Mucosa of descending colon (tissue), 3 donors: ENCODE results near the gene TMEM200A. TPM values are rescaled to one million over a fixed set of nuclear protein-coding genes. Genes with fewer than 3 reads are reported as not detected.

Experiments used
- ATAC-seq: fragments of 200-7000 bp; cut with Tn5 transposase; one replicate; pipeline ENCODE4 v1.9.1; 2020; ENCODE audit warnings: mild to moderate bottlenecking, moderate library complexity
- DNase-seq, 3 donors: peaks; one replicate each; pipeline ENCODE4 v3.0.0-alpha.2; 2020
- H3K36me3 ChIP-seq: fragments of 200-600 bp; one replicate; pipeline ENCODE4 v1.8.0; 2021; ENCODE audit warnings: low read depth, mild to moderate bottlenecking
- H3K4me1 ChIP-seq: fragments of 200-600 bp; one replicate; pipeline ENCODE4 v1.8.0; 2021; ENCODE audit warnings: low read depth, mild to moderate bottlenecking
- H3K4me3 ChIP-seq: fragments of 200-600 bp; one replicate; pipeline ENCODE4 v1.8.0; 2021; ENCODE audit warnings: mild to moderate bottlenecking
- H3K9me3 ChIP-seq: fragments of 200-600 bp; one replicate; pipeline ENCODE4 v1.8.0; 2021; ENCODE audit warnings: mild to moderate bottlenecking
- intact Hi-C, 2 donors: fragments of 100-400 bp; cut with DNase I in 1 of 2; cut with micrococcal nuclease in 1 of 2; formaldehyde crosslinking; loops; one replicate each; pipeline versions ENCODE4 v1.11.0 to v1.11.1; 2022; cut with DNase I, micrococcal nuclease
- total RNA-seq, 3 donors: library from RNA; stranded (reverse); fragmentation: NEBNext Ultra II Directional in 2 of 3; extraction: Animal tissue kit (Norgen Biotek cat#: 25700) in 2 of 3; gene quantifications; one replicate each; pipeline versions ENCODE4 v1.2.1 to v1.2.4, GENCODE V29; 2021 to 2023
- TF ChIP-seq, protein P1 (sequence below): fragments of 200-600 bp; IDR thresholded peaks from one replicate; pipeline ENCODE4 v1.8.0; 2022; ENCODE audit warnings: antibody characterized with exemption, mild to moderate bottlenecking
- donor health status: DM: no; HTN: no; CAD: no; lungs with moderate emphysema.
- donor health status: DM: no; HTN: no; CAD: no.
- donor health status: DM: no; HTN: yes; CAD: no.

TMEM200A gene
- total RNA-seq, 3 donors from 2014 or later = 8.1 to 60.4 (median 8.6) TPM

GRCh38 chr6:130385064-130385695 is 19.4 kb downstream of the TMEM200A start:
- peak; percentile 82 for ATAC-seq

GRCh38 chr6:130389142-130389541 is 23.3 kb downstream of the TMEM200A start:
- intact Hi-C loops = no loop called here
- H3K36me3 ChIP-seq = no peaks in the 10 kb centered on the region
- H3K4me3 ChIP-seq = no peak overlapping the region
- no peak for ATAC-seq
- no peaks in the 10 kb centered on the region for H3K9me3 ChIP-seq
- no peak for DNase-seq
- H3K4me1 ChIP-seq = no peaks in the 10 kb centered on the region
- TF ChIP-seq, protein P1, sequence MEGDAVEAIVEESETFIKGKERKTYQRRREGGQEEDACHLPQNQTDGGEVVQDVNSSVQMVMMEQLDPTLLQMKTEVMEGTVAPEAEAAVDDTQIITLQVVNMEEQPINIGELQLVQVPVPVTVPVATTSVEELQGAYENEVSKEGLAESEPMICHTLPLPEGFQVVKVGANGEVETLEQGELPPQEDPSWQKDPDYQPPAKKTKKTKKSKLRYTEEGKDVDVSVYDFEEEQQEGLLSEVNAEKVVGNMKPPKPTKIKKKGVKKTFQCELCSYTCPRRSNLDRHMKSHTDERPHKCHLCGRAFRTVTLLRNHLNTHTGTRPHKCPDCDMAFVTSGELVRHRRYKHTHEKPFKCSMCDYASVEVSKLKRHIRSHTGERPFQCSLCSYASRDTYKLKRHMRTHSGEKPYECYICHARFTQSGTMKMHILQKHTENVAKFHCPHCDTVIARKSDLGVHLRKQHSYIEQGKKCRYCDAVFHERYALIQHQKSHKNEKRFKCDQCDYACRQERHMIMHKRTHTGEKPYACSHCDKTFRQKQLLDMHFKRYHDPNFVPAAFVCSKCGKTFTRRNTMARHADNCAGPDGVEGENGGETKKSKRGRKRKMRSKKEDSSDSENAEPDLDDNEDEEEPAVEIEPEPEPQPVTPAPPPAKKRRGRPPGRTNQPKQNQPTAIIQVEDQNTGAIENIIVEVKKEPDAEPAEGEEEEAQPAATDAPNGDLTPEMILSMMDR = no peak

More at GRCh38 chr6:130385064-130385695, 19.4 kb downstream of the TMEM200A start:
- no peaks in the 10 kb centered on the region for H3K4me1 ChIP-seq
- DNase-seq = peak in 2 of 3 donors; percentile 29 to 37
- no peaks in the 10 kb centered on the region for H3K36me3 ChIP-seq
- H3K4me3 ChIP-seq = no peak overlapping the region
- intact Hi-C loops = no loop called here
- TF ChIP-seq, protein P1 = no peak
- no peaks in the 10 kb centered on the region for H3K9me3 ChIP-seq

DNA sequence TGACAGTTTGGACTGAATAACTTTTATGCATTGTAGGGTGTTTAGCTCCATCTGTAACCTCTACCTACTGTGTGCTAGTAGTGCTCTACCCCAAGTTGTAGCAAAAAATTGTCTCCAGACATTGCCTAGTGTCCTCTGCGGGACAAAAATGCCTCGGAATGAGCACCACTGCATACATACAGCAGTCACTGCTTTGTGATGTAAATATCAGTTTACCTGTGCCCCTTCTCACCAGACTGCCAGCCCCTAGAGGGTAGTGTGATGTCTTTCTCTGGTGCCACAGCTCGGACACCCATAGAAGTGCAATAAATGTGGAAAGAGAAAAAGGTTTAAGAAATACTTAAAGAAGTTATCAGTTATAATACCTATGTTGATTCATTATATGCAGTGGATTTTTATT is 25.1 kb downstream of the TMEM200A start:
- H3K4me1 ChIP-seq = no peaks in the 10 kb centered on the region
- intact Hi-C loops = no loop called here
- H3K36me3 ChIP-seq = no peaks in the 10 kb centered on the region
- TF ChIP-seq, protein P1 = no peak
- H3K4me3 ChIP-seq = no peak overlapping the region
- no peak for DNase-seq
- no peak for ATAC-seq
- H3K9me3 ChIP-seq = no peaks in the 10 kb centered on the region

DNA sequence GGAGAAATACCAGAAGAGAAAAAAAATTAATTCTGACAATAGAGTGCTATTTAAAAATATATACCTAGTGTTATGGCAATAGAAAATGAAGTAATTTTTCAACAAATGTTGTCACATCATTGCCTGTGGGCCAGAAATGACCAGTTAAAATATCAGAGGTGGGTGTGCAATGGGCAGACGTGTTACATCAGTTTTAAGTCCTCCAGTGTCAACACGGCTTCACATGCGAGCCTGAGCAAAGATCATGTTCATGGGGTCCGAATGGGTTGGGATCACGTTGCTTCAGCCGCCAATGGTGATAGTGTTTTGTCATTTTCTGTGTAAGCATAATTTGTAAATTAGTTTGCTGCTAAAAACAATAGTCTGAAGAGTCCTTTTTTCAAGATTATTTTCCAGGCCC is 27.5 kb downstream of the TMEM200A start:
- no peak for ATAC-seq
- H3K9me3 ChIP-seq = no peaks in the 10 kb centered on the region
- intact Hi-C loops = no loop called here
- H3K36me3 ChIP-seq = no peaks in the 10 kb centered on the region
- TF ChIP-seq, protein P1 = no peak
- no peak overlapping the region for H3K4me3 ChIP-seq
- no peaks in the 10 kb centered on the region for H3K4me1 ChIP-seq
- DNase-seq = no peak

DNA sequence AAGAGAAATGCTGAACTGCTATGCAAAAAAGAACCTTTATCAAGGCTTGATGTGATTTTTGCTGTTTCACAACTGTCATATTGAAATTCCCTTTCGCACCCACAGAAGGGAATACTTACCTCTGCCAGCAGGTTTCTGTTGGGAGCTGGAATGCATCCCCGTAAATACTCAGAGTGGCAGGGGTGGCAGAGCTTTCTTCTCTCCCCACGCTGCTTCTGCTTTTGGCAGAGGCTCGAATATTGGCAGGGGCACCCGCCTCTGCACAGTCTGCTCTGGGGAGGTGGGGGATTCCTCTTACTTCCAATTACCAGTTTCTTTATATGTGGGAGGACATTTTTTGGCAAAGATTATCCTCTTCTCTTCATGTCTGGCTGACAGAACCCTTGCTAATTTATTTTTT is 28.4 kb downstream of the TMEM200A start:
- DNase-seq (no peak), ATAC-seq (no peak)
- Histone ChIP-seq H3K4me1 (no peaks in the 10 kb centered on the region), H3K9me3 (no peaks in the 10 kb centered on the region), H3K4me3 (no peak overlapping the region), H3K36me3 (no peaks in the 10 kb centered on the region)
- intact Hi-C loops = no loop called here
- TF ChIP-seq, protein P1 = no peak

GRCh38 chr6:130395164-130395563 is 29.3 kb downstream of the TMEM200A start:
- intact Hi-C loops = no loop called here

More at GRCh38 chr6:130395164-130395563, 29.3 kb downstream of the TMEM200A start:
- TF ChIP-seq, protein P1 = no peak
- no peak for ATAC-seq
- Histone ChIP-seq H3K4me1 (no peaks in the 10 kb centered on the region), H3K36me3 (no peaks in the 10 kb centered on the region), H3K4me3 (no peak overlapping the region), H3K9me3 (no peaks in the 10 kb centered on the region)
- no peak for DNase-seq
